ENCODE data around the gene TSPAN9.

Gene TSPAN9

GRCh38 chr12:3171195-3171591, 94.0 kb downstream of the TSPAN9 start:
- ChIA-PET POLR2A (no interaction called here), CTCF (no interaction called here)
- no peak for DNase-seq (ENCODE audit: extremely low spot score)
- TF ChIP-seq, protein P1, sequence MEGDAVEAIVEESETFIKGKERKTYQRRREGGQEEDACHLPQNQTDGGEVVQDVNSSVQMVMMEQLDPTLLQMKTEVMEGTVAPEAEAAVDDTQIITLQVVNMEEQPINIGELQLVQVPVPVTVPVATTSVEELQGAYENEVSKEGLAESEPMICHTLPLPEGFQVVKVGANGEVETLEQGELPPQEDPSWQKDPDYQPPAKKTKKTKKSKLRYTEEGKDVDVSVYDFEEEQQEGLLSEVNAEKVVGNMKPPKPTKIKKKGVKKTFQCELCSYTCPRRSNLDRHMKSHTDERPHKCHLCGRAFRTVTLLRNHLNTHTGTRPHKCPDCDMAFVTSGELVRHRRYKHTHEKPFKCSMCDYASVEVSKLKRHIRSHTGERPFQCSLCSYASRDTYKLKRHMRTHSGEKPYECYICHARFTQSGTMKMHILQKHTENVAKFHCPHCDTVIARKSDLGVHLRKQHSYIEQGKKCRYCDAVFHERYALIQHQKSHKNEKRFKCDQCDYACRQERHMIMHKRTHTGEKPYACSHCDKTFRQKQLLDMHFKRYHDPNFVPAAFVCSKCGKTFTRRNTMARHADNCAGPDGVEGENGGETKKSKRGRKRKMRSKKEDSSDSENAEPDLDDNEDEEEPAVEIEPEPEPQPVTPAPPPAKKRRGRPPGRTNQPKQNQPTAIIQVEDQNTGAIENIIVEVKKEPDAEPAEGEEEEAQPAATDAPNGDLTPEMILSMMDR (IDR thresholded peaks at IDR 0.05; ENCODE audit: control extremely low read depth, extremely low read depth, low read depth, missing control alignments) = no peak

- TF ChIP-seq, protein P1 (IDR thresholded peaks at IDR 0.05; ENCODE audit: control extremely low read depth, extremely low read depth, low read depth, missing control alignments) = no peak
- DNase-seq (ENCODE audit: extremely low spot score) = no peak
- ChIA-PET POLR2A (no interaction called here), CTCF (no interaction called here)
Measured at GRCh38 chr12:3172124-3173007, 95.2 kb downstream of the TSPAN9 start.

DNA sequence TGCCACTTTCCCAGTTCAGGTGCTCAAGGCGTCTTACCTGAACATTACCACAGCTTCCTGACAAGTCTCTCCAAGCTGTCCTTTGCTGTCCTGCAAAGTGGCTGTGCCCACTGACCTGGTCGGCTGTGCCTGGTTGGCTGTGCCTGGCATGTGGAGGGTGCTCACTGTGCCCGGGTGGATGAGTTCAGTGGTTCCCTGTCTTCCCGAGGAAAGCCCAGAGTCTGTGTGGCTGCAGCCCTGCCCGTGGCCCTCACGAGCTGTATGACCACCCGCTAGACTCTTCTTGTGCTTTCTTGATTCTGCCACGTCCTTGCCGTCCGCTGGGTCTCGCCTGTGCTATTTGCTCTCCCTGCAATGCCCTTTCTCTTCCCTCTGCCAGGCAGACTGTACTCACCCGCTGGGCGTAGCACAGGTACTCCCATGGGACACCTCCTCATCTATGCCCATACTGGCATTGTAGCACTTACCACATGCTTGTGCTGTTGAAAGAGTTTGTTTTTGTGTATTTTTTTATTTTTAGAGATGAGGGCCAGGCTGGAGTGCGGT, 95.9 kb downstream of the TSPAN9 start:
- TF ChIP-seq, protein P1 (IDR thresholded peaks at IDR 0.05; ENCODE audit: control extremely low read depth, extremely low read depth, low read depth, missing control alignments) = no peak
- no peak for DNase-seq (ENCODE audit: extremely low spot score)
- POLR2A ChIA-PET = no interaction called here
- CTCF ChIA-PET = no interaction called here

DNA sequence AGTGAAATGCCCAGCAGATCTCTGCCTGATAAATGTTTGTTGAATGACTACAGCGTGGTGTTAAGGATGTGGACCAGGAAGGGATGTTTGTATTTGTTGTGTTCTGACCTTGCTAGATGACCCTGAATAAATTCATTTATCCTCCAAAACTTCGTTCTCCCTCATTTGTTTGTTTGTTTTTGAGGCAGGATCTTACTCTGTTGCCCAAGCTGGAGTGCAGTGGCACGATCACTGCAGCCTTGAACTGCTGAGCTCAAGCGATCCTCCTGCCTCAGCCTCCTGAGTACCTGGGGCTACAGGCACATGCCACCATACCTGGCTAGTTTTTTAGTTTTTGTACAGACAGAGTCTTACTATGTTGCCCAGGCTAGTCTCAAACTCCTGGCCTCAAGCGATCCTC, 96.7 kb downstream of the TSPAN9 start:
- TF ChIP-seq, protein P1 (IDR thresholded peaks at IDR 0.05; ENCODE audit: control extremely low read depth, extremely low read depth, low read depth, missing control alignments) = no peak
- CTCF ChIA-PET = no interaction called here
- POLR2A ChIA-PET = no interaction called here
- DNase-seq (ENCODE audit: extremely low spot score) = no peak

GRCh38 chr12:3175238-3175637, 98.1 kb downstream of the TSPAN9 start:
- CTCF ChIA-PET = no interaction called here
- POLR2A ChIA-PET = no interaction called here
- no peak for DNase-seq (ENCODE audit: extremely low spot score)
- TF ChIP-seq, protein P1 (IDR thresholded peaks at IDR 0.05; ENCODE audit: control extremely low read depth, extremely low read depth, low read depth, missing control alignments) = no peak

DNA sequence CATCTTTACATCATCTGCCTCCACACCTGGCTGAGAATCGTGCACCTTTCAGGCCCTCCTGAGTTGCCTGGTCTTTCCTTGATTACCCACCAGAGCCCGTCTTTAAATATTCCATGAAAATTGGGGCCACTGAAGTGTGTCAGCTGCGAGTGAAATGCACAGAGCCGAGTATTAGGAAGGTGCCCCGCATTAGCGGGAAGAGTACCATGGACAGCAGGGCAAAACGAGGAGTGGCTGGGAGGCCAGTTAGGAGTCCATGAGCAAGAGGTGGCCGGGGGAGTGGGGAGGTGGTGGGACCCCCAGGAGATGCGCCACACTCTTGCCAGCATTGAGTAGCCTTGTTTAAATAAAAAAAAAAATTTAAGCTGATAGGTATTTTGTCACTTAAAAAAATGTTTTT, 99.6 kb downstream of the TSPAN9 start:
- TF ChIP-seq, protein P1 (IDR thresholded peaks at IDR 0.05; ENCODE audit: control extremely low read depth, extremely low read depth, low read depth, missing control alignments) = no peak
- DNase-seq (ENCODE audit: extremely low spot score) = no peak
- ChIA-PET POLR2A (no interaction called here), CTCF (interaction anchor here (0.9 to 3.3 kb wide), 4 partner anchors 10 to 124 kb away, joined by 3 to 7 read pairs (median 5); no protein-coding TSS in a partner anchor)
